ENCODE data around the gene DDAH1. TPM values are rescaled to one million over a fixed set of nuclear protein-coding genes. Genes with fewer than 3 reads are reported as not detected.
"Not testable (repeated sequence)": the region's sequence is repeated elsewhere in the genome, so short reads cannot be mapped to it uniquely, and the experiment has no call there.

Gene DDAH1
- total RNA-seq (2014; rRNA removed; shearing (Covaris generic)) = 80.3 and 80.9 TPM in 2 replicates

GRCh38 chr1:85465099-85465785 is at the start of gene DDAH1:
TSS of gene DDAH1 (minus strand) at chr1:85465159. CDS start at chr1:85465045, 114 bp downstream.
- H3K36me3 ChIP-seq = no peaks in the 10 kb centered on the region
- peak within 1 kb of the TSS; percentile 71 for H3K27ac ChIP-seq
- H3K4me3 ChIP-seq = peak within 1 kb of the TSS; percentile 90
- H3K4me1 ChIP-seq = peaks cover 11% of the 10 kb centered on the region; the same call in 1 of the 2 replicates
- H3K27me3 ChIP-seq = no peaks in the 10 kb centered on the region
- DNase-seq = peak; percentile 70 to 76
- H3K9me3 ChIP-seq (replicated peaks) = no peaks in the 10 kb centered on the region; the same call in 1 of the 2 replicates

- not testable (repeated sequence) for H3K4me1 ChIP-seq; H3K27ac ChIP-seq; H3K9me3 ChIP-seq (replicated peaks); DNase-seq; H3K27me3 ChIP-seq; H3K36me3 ChIP-seq; H3K4me3 ChIP-seq
These were observed 49.0 kb upstream of the DDAH1 start for GRCh38 chr1:85513998-85514397.

GRCh38 chr1:85504417-85504816 is 39.5 kb upstream of the DDAH1 start:
- Histone ChIP-seq H3K9me3 (replicated peaks) (peaks cover 7% of the 10 kb centered on the region; the same call in 1 of the 2 replicates), H3K27me3 (no peaks in the 10 kb centered on the region), H3K27ac (no peak overlapping the region), H3K36me3 (no peaks in the 10 kb centered on the region), H3K4me3 (no peak overlapping the region), H3K4me1 (no peaks in the 10 kb centered on the region)
- DNase-seq = no peak

GRCh38 chr1:85502625-85503083 is 37.7 kb upstream of the DDAH1 start:
- H3K4me3 ChIP-seq = no peak overlapping the region
- DNase-seq = peak; percentile 39 to 66
- H3K4me1 ChIP-seq = peaks cover 1% of the 10 kb centered on the region; the same call in 1 of the 2 replicates
- no peaks in the 10 kb centered on the region for H3K36me3 ChIP-seq
- peaks cover 3% of the 10 kb centered on the region; the same call in 1 of the 2 replicates for H3K9me3 ChIP-seq (replicated peaks)
- H3K27ac ChIP-seq = no peak overlapping the region
- H3K27me3 ChIP-seq = no peaks in the 10 kb centered on the region

GRCh38 chr1:85502171-85502570 is 37.2 kb upstream of the DDAH1 start:
- peaks cover 3% of the 10 kb centered on the region; the same call in 1 of the 2 replicates for H3K9me3 ChIP-seq (replicated peaks)
- no peaks in the 10 kb centered on the region for H3K36me3 ChIP-seq
- DNase-seq = no peak
- H3K27me3 ChIP-seq = no peaks in the 10 kb centered on the region
- no peak overlapping the region for H3K27ac ChIP-seq
- no peak overlapping the region for H3K4me3 ChIP-seq
- H3K4me1 ChIP-seq = peaks cover 6% of the 10 kb centered on the region

- Histone ChIP-seq H3K4me3 (no peak overlapping the region), H3K4me1 (peaks cover 13% of the 10 kb centered on the region), H3K27me3 (no peaks in the 10 kb centered on the region), H3K9me3 (replicated peaks) (peaks cover 3% of the 10 kb centered on the region; the same call in 1 of the 2 replicates), H3K36me3 (no peaks in the 10 kb centered on the region), H3K27ac (no peak overlapping the region)
- no peak for DNase-seq
These were observed 36.5 kb upstream of the DDAH1 start for GRCh38 chr1:85501355-85501898.

GRCh38 chr1:85496941-85497582 is 32.1 kb upstream of the DDAH1 start:
- Histone ChIP-seq H3K36me3 (no peaks in the 10 kb centered on the region), H3K27ac (peak overlapping the region; percentile 83), H3K27me3 (no peaks in the 10 kb centered on the region), H3K9me3 (replicated peaks) (no peaks in the 10 kb centered on the region), H3K4me1 (peaks cover 41% of the 10 kb centered on the region), H3K4me3 (no peak overlapping the region)
- peak; percentile 25 to 26 for DNase-seq

GRCh38 chr1:85495556-85495955 is 30.6 kb upstream of the DDAH1 start:
- peak overlapping the region; percentile 37 for H3K4me3 ChIP-seq
- no peaks in the 10 kb centered on the region for H3K9me3 ChIP-seq (replicated peaks)
- no peaks in the 10 kb centered on the region for H3K36me3 ChIP-seq
- peaks cover 41% of the 10 kb centered on the region for H3K4me1 ChIP-seq
- peak overlapping the region; percentile 83 for H3K27ac ChIP-seq
- peak; percentile 89 to 91 for DNase-seq
- no peaks in the 10 kb centered on the region for H3K27me3 ChIP-seq

- H3K27me3 ChIP-seq = no peaks in the 10 kb centered on the region
- no peaks in the 10 kb centered on the region for H3K9me3 ChIP-seq (replicated peaks)
- H3K36me3 ChIP-seq = no peaks in the 10 kb centered on the region
- peak overlapping the region; percentile 83 for H3K27ac ChIP-seq
- H3K4me1 ChIP-seq = peaks cover 41% of the 10 kb centered on the region
- DNase-seq = peak; percentile 77 to 85
- peak overlapping the region; percentile 37 for H3K4me3 ChIP-seq
These were observed 29.9 kb upstream of the DDAH1 start for GRCh38 chr1:85494904-85495266.

- Histone ChIP-seq H3K9me3 (replicated peaks) (no peaks in the 10 kb centered on the region), H3K36me3 (no peaks in the 10 kb centered on the region), H3K27me3 (no peaks in the 10 kb centered on the region), H3K27ac (peak overlapping the region; percentile 83), H3K4me1 (peaks cover 41% of the 10 kb centered on the region), H3K4me3 (no peak overlapping the region)
- DNase-seq = peak; percentile 65 to 84
These were observed 29.3 kb upstream of the DDAH1 start for GRCh38 chr1:85494074-85494903.

- Histone ChIP-seq H3K36me3 (no peaks in the 10 kb centered on the region), H3K4me1 (peaks cover 22% of the 10 kb centered on the region), H3K27me3 (no peaks in the 10 kb centered on the region), H3K9me3 (replicated peaks) (no peaks in the 10 kb centered on the region), H3K27ac (no peak overlapping the region), H3K4me3 (no peak overlapping the region)
- no peak for DNase-seq
These were observed 25.5 kb upstream of the DDAH1 start for GRCh38 chr1:85490270-85490985.

GRCh38 chr1:85488126-85488525 is 23.2 kb upstream of the DDAH1 start:
- no peak overlapping the region for H3K27ac ChIP-seq
- H3K4me1 ChIP-seq = no peaks in the 10 kb centered on the region
- no peak overlapping the region for H3K4me3 ChIP-seq
- H3K36me3 ChIP-seq = no peaks in the 10 kb centered on the region
- no peaks in the 10 kb centered on the region for H3K27me3 ChIP-seq
- no peaks in the 10 kb centered on the region for H3K9me3 ChIP-seq (replicated peaks)
- no peak for DNase-seq

- DNase-seq = no peak
- H3K36me3 ChIP-seq = no peaks in the 10 kb centered on the region
- H3K9me3 ChIP-seq (replicated peaks) = no peaks in the 10 kb centered on the region
- H3K4me1 ChIP-seq = no peaks in the 10 kb centered on the region
- no peaks in the 10 kb centered on the region for H3K27me3 ChIP-seq
- H3K27ac ChIP-seq = no peak overlapping the region
- H3K4me3 ChIP-seq = no peak overlapping the region
These were observed 20.6 kb upstream of the DDAH1 start for GRCh38 chr1:85485516-85485915.

GRCh38 chr1:85484716-85485115 is 19.8 kb upstream of the DDAH1 start:
- DNase-seq = no peak
- Histone ChIP-seq H3K4me1 (no peaks in the 10 kb centered on the region), H3K9me3 (replicated peaks) (no peaks in the 10 kb centered on the region), H3K27me3 (no peaks in the 10 kb centered on the region), H3K4me3 (no peak overlapping the region), H3K27ac (no peak overlapping the region), H3K36me3 (no peaks in the 10 kb centered on the region)
